Immature natural killer cell (primary cell): Measurements from ENCODE around the gene DELE1. TPM values are rescaled to one million over a fixed set of nuclear protein-coding genes. Genes with fewer than 3 reads are reported as not detected.
"Not testable (repeated sequence)": the region's sequence is repeated elsewhere in the genome, so short reads cannot be mapped to it uniquely, and the experiment has no call there.

ENCODE experiments used
- DNase-seq, 3 donors: peaks; one replicate each; pipeline ENCODE4 v3.0.0; 2022; ENCODE audit warnings: mixed read lengths in 1 of 3
- H3K27ac Mint-ChIP-seq, 6 donors: one replicate each; pipeline ENCODE4 v1.8.0; 2020; ENCODE audit warnings: mixed read lengths in 6 of 6, mild to moderate bottlenecking in 5 of 6, inconsistent platforms in 4 of 6, moderate library complexity in 3 of 6
- H3K27me3 Mint-ChIP-seq, 3 donors: one replicate each; pipeline ENCODE4 v1.8.0; 2020 to 2021; ENCODE audit warnings: low read depth in 3 of 3, mild to moderate bottlenecking in 3 of 3, mixed read lengths in 3 of 3, moderate library complexity in 3 of 3, inconsistent platforms in 1 of 3
- H3K36me3 Mint-ChIP-seq, 3 donors: one replicate each; pipeline ENCODE4 v1.8.0; 2020; ENCODE audit warnings: mixed read lengths in 3 of 3, inconsistent platforms in 2 of 3, mild to moderate bottlenecking in 2 of 3
- H3K4me1 Mint-ChIP-seq, 2 donors: one replicate each; pipeline ENCODE4 v1.8.0; 2020; ENCODE audit warnings: inconsistent platforms in 2 of 2, mild to moderate bottlenecking in 2 of 2, mixed read lengths in 2 of 2, moderate library complexity in 1 of 2
- H3K4me3 Mint-ChIP-seq, 5 donors: one replicate each; pipeline ENCODE4 v1.8.0; 2020; ENCODE audit warnings: mild to moderate bottlenecking in 5 of 5, mixed read lengths in 5 of 5, inconsistent platforms in 3 of 5, moderate library complexity in 3 of 5
- H3K9me3 Mint-ChIP-seq, 6 donors: one replicate each; pipeline ENCODE4 v1.8.0; 2020; ENCODE audit warnings: mild to moderate bottlenecking in 6 of 6, mixed read lengths in 6 of 6, inconsistent platforms in 4 of 6, moderate library complexity in 3 of 6
- polyA plus RNA-seq, 3 donors: library from polyadenylated mRNA; unstranded; fragments of 300-500 nt; fragmentation: Illumina TruSeq; gene quantifications; one replicate each; pipeline ENCODE4 v1.2.3, GENCODE V29; 2021

The DELE1 gene
- polyA plus RNA-seq, 3 donors from 2014 or later = 38.2 to 47.1 (median 44.7) TPM

GRCh38 chr5:141879941-141880738 lies 43.5 kb upstream of the DELE1 start:
- peak overlapping the region in 2 of 5 donors; percentile 88 to 90 for H3K4me3 Mint-ChIP-seq
- peaks cover 29 to 32% of the 10 kb centered on the region in 2 donors for H3K4me1 Mint-ChIP-seq
- H3K27ac Mint-ChIP-seq = peak overlapping the region in 4 of 6 donors; percentile 28 to 76 (median 48)
- H3K9me3 Mint-ChIP-seq = no peaks in the 10 kb centered on the region
- peaks cover 14 to 37% (median 25%) of the 10 kb centered on the region in 3 donors for H3K27me3 Mint-ChIP-seq
- no peak for DNase-seq
- peaks cover 0 to 4% (median 0%) of the 10 kb centered on the region in 3 donors for H3K36me3 Mint-ChIP-seq

GRCh38 chr5:141880961-141881801 lies 42.5 kb upstream of the DELE1 start:
- no peak overlapping the region for H3K4me3 Mint-ChIP-seq
- H3K27ac Mint-ChIP-seq = peak overlapping the region in 1 of 6 donors; percentile 28
- peaks cover 8 to 37% (median 24%) of the 10 kb centered on the region in 3 donors for H3K27me3 Mint-ChIP-seq

DNA sequence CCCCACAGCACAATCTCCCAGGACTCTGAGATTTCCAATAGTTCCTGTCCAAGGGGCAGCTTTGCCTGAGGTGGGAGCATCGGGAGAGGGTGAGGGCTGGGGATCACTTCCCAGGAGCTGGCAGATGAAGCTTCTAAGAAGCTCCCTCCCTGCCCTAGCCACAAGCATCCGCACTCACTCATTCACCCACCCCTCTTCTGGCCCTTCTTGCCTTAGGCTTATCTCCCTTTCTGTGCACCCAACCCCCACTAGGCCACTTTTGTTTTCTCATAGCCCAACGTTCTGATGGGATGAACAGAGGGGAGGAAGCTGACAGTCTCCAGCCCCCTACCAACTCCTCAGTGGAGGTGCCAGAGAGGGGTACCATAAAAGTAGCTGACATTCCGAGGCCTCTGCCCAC lies 41.8 kb upstream of the DELE1 start:
- Mint-ChIP-seq H3K36me3 (peaks cover 0 to 5% (median 0%) of the 10 kb centered on the region in 3 donors), H3K9me3 (no peaks in the 10 kb centered on the region), H3K27me3 (peaks cover 8 to 37% (median 28%) of the 10 kb centered on the region in 3 donors), H3K4me3 (no peak overlapping the region), H3K4me1 (peaks cover 19 to 22% of the 10 kb centered on the region in 2 donors), H3K27ac (no peak overlapping the region)
- DNase-seq = no peak

More at GRCh38 chr5:141880961-141881801, 42.5 kb upstream of the DELE1 start:
- DNase-seq = no peak
- no peaks in the 10 kb centered on the region for H3K9me3 Mint-ChIP-seq
- H3K36me3 Mint-ChIP-seq = peaks cover 0 to 5% (median 0%) of the 10 kb centered on the region in 3 donors
- H3K4me1 Mint-ChIP-seq = peaks cover 22 to 24% of the 10 kb centered on the region in 2 donors

DNA sequence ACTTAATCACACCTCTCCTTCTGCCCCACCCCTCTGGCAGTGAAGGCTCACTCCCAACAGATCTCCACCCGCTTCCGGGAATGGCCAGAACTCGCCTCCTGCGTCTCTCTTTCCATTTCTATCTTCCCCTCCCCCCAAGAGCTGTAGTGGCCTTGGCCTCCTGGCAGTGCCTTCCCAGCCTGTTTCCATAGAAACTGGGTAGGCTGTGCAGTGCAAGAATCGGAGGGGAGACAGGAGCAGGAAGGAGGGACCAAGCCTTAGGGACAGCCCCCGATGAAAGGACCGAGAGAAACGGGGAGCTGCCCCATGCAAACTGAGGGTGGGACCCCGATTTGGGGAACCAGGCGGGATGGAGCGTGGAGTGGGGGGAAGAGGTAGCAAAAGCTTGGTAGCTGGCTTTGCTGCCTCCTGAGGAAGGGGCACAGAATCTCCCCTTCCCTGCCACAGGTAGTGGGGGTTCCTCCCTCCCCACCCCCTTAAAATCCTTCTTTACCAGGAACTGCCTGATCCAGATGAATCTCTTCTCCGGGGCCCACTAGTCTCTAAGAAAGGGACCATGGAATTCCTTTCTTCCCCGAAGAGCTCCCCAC lies 41.0 kb upstream of the DELE1 start:
- H3K36me3 Mint-ChIP-seq = peaks cover 0 to 5% (median 0%) of the 10 kb centered on the region in 3 donors
- no peak for DNase-seq
- H3K9me3 Mint-ChIP-seq = no peaks in the 10 kb centered on the region
- H3K4me1 Mint-ChIP-seq = peaks cover 12 to 14% of the 10 kb centered on the region in 2 donors
- no peak overlapping the region for H3K4me3 Mint-ChIP-seq
- peaks cover 6 to 33% (median 23%) of the 10 kb centered on the region in 3 donors for H3K27me3 Mint-ChIP-seq
- no peak overlapping the region for H3K27ac Mint-ChIP-seq

DNA sequence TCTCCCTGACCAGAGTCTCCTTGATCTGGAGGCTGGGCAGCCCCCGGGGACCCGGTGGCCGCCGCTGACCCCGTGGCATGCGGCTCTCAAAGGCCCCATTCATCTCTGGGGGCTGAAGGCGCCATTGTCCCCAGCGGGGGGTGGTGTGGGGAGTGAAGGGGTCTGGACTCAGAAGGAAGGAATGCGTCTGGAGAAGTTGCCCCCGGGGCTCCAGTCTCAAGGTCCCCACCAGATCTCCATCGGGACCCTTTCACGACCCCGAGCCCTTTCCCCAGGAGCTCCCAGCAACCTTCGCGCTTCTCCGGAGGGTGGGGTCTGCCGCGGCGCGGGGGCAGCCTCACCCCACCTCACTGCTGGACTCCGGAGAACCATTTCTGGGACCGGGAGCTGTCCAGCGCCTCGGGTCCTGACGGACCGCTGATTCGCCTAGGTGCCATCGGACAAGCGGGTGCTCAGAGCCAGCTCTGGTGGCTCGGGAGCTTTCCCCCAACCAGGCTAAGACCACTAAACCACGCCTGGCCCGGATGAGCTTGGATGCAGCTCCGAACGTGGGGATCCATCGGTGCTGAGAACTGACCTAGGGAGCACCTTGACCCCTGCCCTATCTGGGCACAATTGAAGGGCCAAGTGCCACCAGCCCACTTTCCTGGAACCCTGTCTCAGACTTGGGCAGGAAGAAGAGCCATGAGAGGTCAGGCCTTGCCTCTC lies 40.3 kb upstream of the DELE1 start:
- Mint-ChIP-seq H3K4me3 (no peak overlapping the region), H3K36me3 (peaks cover 0 to 5% (median 0%) of the 10 kb centered on the region in 3 donors), H3K27ac (no peak overlapping the region), H3K27me3 (peaks cover 6 to 33% (median 23%) of the 10 kb centered on the region in 3 donors), H3K4me1 (peaks cover 12 to 13% of the 10 kb centered on the region in 2 donors), H3K9me3 (no peaks in the 10 kb centered on the region)
- DNase-seq = peak; percentile 14 to 24 (median 15)

- Mint-ChIP-seq H3K27ac (no peak overlapping the region), H3K4me1 (peaks cover 9% of the 10 kb centered on the region in 2 donors), H3K36me3 (peaks cover 0 to 5% (median 0%) of the 10 kb centered on the region in 3 donors), H3K4me3 (no peak overlapping the region), H3K9me3 (no peaks in the 10 kb centered on the region), H3K27me3 (peaks cover 4 to 32% (median 19%) of the 10 kb centered on the region in 3 donors)
- no peak for DNase-seq
Observed at GRCh38 chr5:141883892-141884318, 39.8 kb upstream of the DELE1 start.

DNA sequence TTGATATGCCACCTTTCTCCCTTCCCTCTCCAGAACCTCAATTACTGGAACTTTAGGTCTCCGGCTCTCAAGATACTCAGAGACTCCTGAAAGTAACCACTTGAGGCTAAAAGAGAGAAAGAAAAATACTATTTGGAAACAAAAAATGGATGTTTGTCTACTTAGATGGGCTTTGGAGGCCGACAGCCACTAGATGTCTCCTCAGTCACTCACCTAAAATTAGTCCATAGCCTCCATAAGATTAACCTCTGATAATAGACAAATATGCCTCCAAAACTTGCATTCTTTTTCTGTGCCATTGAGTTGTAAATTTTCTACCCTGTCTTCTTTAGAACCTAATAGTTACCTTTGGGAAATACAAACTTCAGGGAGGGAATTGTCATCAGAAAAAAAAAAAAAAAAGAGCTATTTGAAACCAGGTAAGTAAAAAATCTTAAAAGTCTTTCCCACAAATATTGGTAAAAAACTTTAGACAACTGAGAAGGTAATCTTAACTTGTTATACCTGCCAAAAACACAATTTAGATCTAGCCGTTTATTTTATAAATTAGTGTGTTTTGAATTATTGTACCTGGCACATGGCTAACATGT lies 34.3 kb upstream of the DELE1 start:
- no peak for DNase-seq
- Mint-ChIP-seq H3K4me3 (no peak overlapping the region), H3K27me3 (peaks cover 4 to 22% (median 16%) of the 10 kb centered on the region in 3 donors), H3K9me3 (no peaks in the 10 kb centered on the region), H3K27ac (no peak overlapping the region), H3K36me3 (peaks cover 0 to 5% (median 0%) of the 10 kb centered on the region in 3 donors), H3K4me1 (no peaks in the 10 kb centered on the region)

GRCh38 chr5:141890429-141890828 lies 33.2 kb upstream of the DELE1 start:
- H3K36me3 Mint-ChIP-seq = not testable (repeated sequence)

DNA sequence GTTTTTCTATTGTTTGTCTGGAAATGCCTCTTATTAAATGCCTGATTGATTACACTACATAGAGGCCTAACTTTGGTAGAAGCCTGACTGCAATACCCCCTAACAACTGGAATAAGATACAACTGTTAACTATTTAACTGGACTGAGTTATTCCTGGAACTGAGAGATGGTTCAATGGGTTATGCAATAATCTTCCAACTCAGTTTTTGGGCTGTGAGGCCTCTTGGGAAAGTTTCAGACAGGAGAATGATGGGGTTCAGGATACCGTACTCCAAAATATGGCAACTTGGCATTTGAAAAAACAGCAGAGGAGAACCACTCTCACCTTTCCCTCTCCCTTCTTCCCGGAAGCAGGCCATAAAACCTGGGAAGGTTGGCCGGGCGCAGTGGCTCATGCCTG lies 26.2 kb upstream of the DELE1 start:
- Mint-ChIP-seq H3K4me1 (no peaks in the 10 kb centered on the region), H3K36me3 (no peaks in the 10 kb centered on the region), H3K27me3 (peaks cover 0 to 5% (median 3%) of the 10 kb centered on the region in 3 donors), H3K9me3 (no peaks in the 10 kb centered on the region), H3K27ac (no peak overlapping the region), H3K4me3 (no peak overlapping the region)
- DNase-seq = no peak

More at GRCh38 chr5:141890429-141890828, 33.2 kb upstream of the DELE1 start:
- H3K9me3 Mint-ChIP-seq, H3K27ac Mint-ChIP-seq, DNase-seq, H3K4me3 Mint-ChIP-seq, H3K4me1 Mint-ChIP-seq: not testable (repeated sequence)
- peaks cover 4 to 20% (median 8%) of the 10 kb centered on the region in 3 donors for H3K27me3 Mint-ChIP-seq

DNA sequence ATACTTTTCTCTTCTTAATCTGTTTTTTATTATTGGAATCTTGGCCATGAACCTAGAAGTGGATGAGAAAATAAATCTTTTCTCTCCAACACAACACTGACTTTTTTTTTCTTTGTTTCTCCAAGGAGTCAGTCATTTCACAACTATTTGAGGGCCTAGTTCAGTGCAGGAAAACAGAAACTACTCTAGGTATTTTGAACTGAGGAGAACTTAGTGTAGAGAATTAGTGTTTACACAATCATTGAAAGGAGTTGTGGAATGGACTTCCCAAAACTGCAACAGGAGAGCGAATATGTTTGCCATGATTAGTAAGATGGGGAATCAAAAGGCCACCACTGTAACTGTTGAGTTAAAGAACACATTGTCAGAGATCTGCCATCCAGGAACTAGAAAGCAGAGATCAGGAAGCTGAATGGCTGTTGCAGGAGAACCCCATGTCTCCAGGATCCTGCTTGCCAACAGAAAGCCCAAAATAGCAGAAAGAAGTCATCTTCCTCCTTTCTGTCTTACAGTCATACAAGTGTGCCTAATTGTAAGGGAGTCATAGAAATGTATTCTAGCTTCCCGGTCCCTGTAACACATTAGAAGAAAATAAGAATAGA lies 25.1 kb upstream of the DELE1 start:
- H3K9me3 Mint-ChIP-seq = no peaks in the 10 kb centered on the region
- no peaks in the 10 kb centered on the region for H3K36me3 Mint-ChIP-seq
- H3K27ac Mint-ChIP-seq = no peak overlapping the region
- peaks cover 2 to 3% (median 2%) of the 10 kb centered on the region in 3 donors for H3K27me3 Mint-ChIP-seq
- no peak overlapping the region for H3K4me3 Mint-ChIP-seq
- no peak for DNase-seq
- H3K4me1 Mint-ChIP-seq = no peaks in the 10 kb centered on the region

GRCh38 chr5:141902015-141902814 lies 21.5 kb upstream of the DELE1 start:
- peaks cover 0 to 1% (median 0%) of the 10 kb centered on the region in 6 donors for H3K9me3 Mint-ChIP-seq
- DNase-seq = no peak
- H3K27ac Mint-ChIP-seq = no peak overlapping the region
- H3K27me3 Mint-ChIP-seq = peaks cover 2 to 3% (median 2%) of the 10 kb centered on the region in 3 donors
- no peak overlapping the region for H3K4me3 Mint-ChIP-seq
- peaks cover 0 to 4% (median 0%) of the 10 kb centered on the region in 3 donors for H3K36me3 Mint-ChIP-seq
- no peaks in the 10 kb centered on the region for H3K4me1 Mint-ChIP-seq

DNA sequence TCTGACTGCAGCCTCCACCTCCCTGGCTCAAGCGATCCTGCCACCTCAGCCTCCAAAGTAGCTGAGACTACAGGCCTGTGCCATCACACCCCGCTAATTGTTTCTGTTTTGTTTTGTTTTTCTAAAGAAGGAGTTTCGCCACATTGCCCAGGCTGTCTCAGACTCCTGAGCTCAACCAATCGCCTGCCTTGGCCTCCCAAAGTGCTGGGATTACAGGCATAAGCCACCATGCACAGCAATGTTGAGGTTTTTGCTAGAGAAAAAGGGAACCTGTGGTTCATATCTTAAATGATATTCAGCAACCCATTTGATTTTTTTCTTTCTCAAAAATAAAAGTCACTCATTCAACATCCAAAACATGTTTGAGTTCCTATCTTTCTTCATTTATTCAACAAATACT lies 20.4 kb upstream of the DELE1 start:
- no peak for DNase-seq
- H3K27ac Mint-ChIP-seq = no peak overlapping the region
- H3K9me3 Mint-ChIP-seq = peaks cover 0 to 1% (median 0%) of the 10 kb centered on the region in 6 donors
- no peaks in the 10 kb centered on the region for H3K4me1 Mint-ChIP-seq
- peaks cover 0 to 4% (median 0%) of the 10 kb centered on the region in 3 donors for H3K36me3 Mint-ChIP-seq
- H3K27me3 Mint-ChIP-seq = peaks cover 2% of the 10 kb centered on the region in 3 donors
- no peak overlapping the region for H3K4me3 Mint-ChIP-seq
